Chondrocyte (in vitro differentiated cells): ENCODE measurements around the gene RAB3IP. TPM values are rescaled to one million over a fixed set of nuclear protein-coding genes. Genes with fewer than 3 reads are reported as not detected.

Source experiments
- DNase-seq: peaks from one replicate; pipeline ENCODE4 v3.0.0; 2021; ENCODE audit warnings: mixed read lengths, low spot score
- H3K27ac Mint-ChIP-seq: one replicate; pipeline ENCODE4 v1.8.0; 2021; ENCODE audit warnings: mild to moderate bottlenecking, moderate library complexity, mixed read lengths; ENCODE audit not compliant: unreplicated experiment
- H3K27me3 Mint-ChIP-seq: 2 replicates; pipeline ENCODE4 v1.8.0; 2021; ENCODE audit warnings: low read depth, mixed read lengths
- H3K36me3 Mint-ChIP-seq: 2 replicates; pipeline ENCODE4 v1.8.0; 2021; ENCODE audit warnings: low read depth, mixed read lengths
- H3K4me1 Mint-ChIP-seq: 2 replicates; pipeline ENCODE4 v1.8.0; 2021; ENCODE audit warnings: low read depth, mild to moderate bottlenecking, mixed read lengths
- H3K4me3 Mint-ChIP-seq: one replicate; pipeline ENCODE4 v1.8.0; 2021; ENCODE audit warnings: mild to moderate bottlenecking, moderate library complexity, mixed read lengths; ENCODE audit not compliant: unreplicated experiment
- H3K9me3 Mint-ChIP-seq: 2 replicates; pipeline ENCODE4 v1.8.0; 2021; ENCODE audit warnings: low read depth, mixed read lengths
- total RNA-seq: library from RNA; stranded (reverse); gene quantifications from 3 replicates; pipeline ENCODE4 v1.2.1, GENCODE V29; 2021
- TF ChIP-seq, protein P1 (sequence below): fragments of 200-600 bp; sonication (generic); IDR thresholded peaks from 2 replicates; pipeline ENCODE4 v1.5.0; 2021; ENCODE audit warnings: antibody characterized with exemption, mild to moderate bottlenecking, moderate library complexity

Gene RAB3IP
- total RNA-seq, 1 donor from 2014 or later, result 13.9 TPM

- no peak overlapping the region for H3K27ac Mint-ChIP-seq
- DNase-seq, result no peak
- TF ChIP-seq, protein P1, sequence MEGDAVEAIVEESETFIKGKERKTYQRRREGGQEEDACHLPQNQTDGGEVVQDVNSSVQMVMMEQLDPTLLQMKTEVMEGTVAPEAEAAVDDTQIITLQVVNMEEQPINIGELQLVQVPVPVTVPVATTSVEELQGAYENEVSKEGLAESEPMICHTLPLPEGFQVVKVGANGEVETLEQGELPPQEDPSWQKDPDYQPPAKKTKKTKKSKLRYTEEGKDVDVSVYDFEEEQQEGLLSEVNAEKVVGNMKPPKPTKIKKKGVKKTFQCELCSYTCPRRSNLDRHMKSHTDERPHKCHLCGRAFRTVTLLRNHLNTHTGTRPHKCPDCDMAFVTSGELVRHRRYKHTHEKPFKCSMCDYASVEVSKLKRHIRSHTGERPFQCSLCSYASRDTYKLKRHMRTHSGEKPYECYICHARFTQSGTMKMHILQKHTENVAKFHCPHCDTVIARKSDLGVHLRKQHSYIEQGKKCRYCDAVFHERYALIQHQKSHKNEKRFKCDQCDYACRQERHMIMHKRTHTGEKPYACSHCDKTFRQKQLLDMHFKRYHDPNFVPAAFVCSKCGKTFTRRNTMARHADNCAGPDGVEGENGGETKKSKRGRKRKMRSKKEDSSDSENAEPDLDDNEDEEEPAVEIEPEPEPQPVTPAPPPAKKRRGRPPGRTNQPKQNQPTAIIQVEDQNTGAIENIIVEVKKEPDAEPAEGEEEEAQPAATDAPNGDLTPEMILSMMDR, result no peak
- no peaks in the 10 kb centered on the region for H3K36me3 Mint-ChIP-seq
- H3K27me3 Mint-ChIP-seq, result no peaks in the 10 kb centered on the region
- H3K9me3 Mint-ChIP-seq, result no peaks in the 10 kb centered on the region
- H3K4me1 Mint-ChIP-seq, result no peaks in the 10 kb centered on the region
- no peak overlapping the region for H3K4me3 Mint-ChIP-seq
Measured at GRCh38 chr12:69732088-69732487, 6.6 kb upstream of the RAB3IP start.

GRCh38 chr12:69733638-69734037, 5.0 kb upstream of the RAB3IP start:
- Mint-ChIP-seq H3K27ac (no peak overlapping the region), H3K27me3 (no peaks in the 10 kb centered on the region), H3K36me3 (no peaks in the 10 kb centered on the region), H3K9me3 (no peaks in the 10 kb centered on the region), H3K4me3 (no peak overlapping the region), H3K4me1 (no peaks in the 10 kb centered on the region)
- TF ChIP-seq, protein P1, result no peak
- DNase-seq, result no peak

GRCh38 chr12:69739287-69740191, 879 bp downstream of the RAB3IP start:
- peak overlapping the region; percentile 9 for H3K27ac Mint-ChIP-seq

GRCh38 chr12:69744109-69744508, 5.4 kb downstream of the RAB3IP start:
- no peak overlapping the region for H3K4me3 Mint-ChIP-seq
- TF ChIP-seq, protein P1, result no peak
- DNase-seq, result no peak
- H3K27me3 Mint-ChIP-seq, result no peaks in the 10 kb centered on the region
- H3K9me3 Mint-ChIP-seq, result no peaks in the 10 kb centered on the region
- H3K4me1 Mint-ChIP-seq, result peaks cover 12% of the 10 kb centered on the region
- no peaks in the 10 kb centered on the region for H3K36me3 Mint-ChIP-seq
- no peak overlapping the region for H3K27ac Mint-ChIP-seq

More at GRCh38 chr12:69739287-69740191, 879 bp downstream of the RAB3IP start:
- peak overlapping the region; percentile 77 for H3K4me3 Mint-ChIP-seq
- DNase-seq, result peak; percentile 87
- TF ChIP-seq, protein P1, result no peak
- H3K36me3 Mint-ChIP-seq, result no peaks in the 10 kb centered on the region
- H3K4me1 Mint-ChIP-seq, result peaks cover 12% of the 10 kb centered on the region
- H3K27me3 Mint-ChIP-seq, result no peaks in the 10 kb centered on the region
- no peaks in the 10 kb centered on the region for H3K9me3 Mint-ChIP-seq

DNA sequence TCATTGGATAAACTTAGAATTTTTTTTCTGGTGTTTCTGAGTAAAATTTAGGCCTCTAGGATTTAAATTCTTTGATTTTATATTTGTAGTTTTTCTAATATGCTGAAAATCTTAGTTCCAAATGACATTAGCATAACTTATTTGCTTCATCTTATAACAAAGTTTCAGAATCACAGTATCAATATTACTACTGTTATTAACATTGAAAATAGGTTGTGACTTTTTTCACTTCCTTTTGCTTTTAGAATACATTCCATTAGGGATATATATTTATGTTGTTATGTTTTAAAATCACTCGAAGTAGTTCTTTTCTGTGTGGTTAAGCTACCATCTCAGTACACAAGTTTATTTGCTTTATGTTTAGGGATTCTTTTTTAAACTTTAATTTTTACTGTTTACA, 12.8 kb downstream of the RAB3IP start:
- H3K9me3 Mint-ChIP-seq, result peaks cover 3% of the 10 kb centered on the region
- no peak overlapping the region for H3K4me3 Mint-ChIP-seq
- H3K27me3 Mint-ChIP-seq, result no peaks in the 10 kb centered on the region
- no peak for DNase-seq
- no peaks in the 10 kb centered on the region for H3K4me1 Mint-ChIP-seq
- H3K36me3 Mint-ChIP-seq, result peaks cover 3% of the 10 kb centered on the region
- H3K27ac Mint-ChIP-seq, result no peak overlapping the region
- TF ChIP-seq, protein P1, result no peak
